Panc1 (cell line): Measurements from ENCODE around the gene OR7A5. TPM values are rescaled to one million over a fixed set of nuclear protein-coding genes. Genes with fewer than 3 reads are reported as not detected.

Experiments
- ATAC-seq: fragments of 200-7000 bp; cut with Tn5 transposase; 2 replicates; pipeline ENCODE4 v1.9.1; 2020; ENCODE audit warnings: mild to moderate bottlenecking, moderate library complexity
- BruUV-seq: library from RNA; stranded (reverse); fragments of 400-500 nt; replicated peaks from 2 replicates; lab custom pipeline; 2021; lab: Mats Ljungman, UMichigan
- CTCF ChIA-PET: fragments of 300-600 bp; sonication (Branson Sonifier 250); formaldehyde crosslinking; loops from one replicate; lab custom pipeline; 2022; ENCODE audit warnings: antibody characterized with exemption; lab: Charles Lee
- POLR2A ChIA-PET: fragments of 300-600 bp; sonication (Branson Sonifier 250); formaldehyde crosslinking; loops from one replicate; lab custom pipeline; 2022; ENCODE audit warnings: antibody characterized with exemption; lab: Charles Lee
- DNase-seq: peaks from one replicate; pipeline ENCODE4 v3.0.0-alpha.2; 2010; ENCODE audit warnings: low read depth, low spot score
- H3K27ac ChIP-seq: 2 replicates; pipeline ENCODE4 v1.5.1; 2011; ENCODE audit warnings: mild to moderate bottlenecking, low read length, inconsistent platforms
- H3K27me3 ChIP-seq: fragments of 200-500 bp; sonication (Bioruptor generic); 2 replicates; pipeline ENCODE4 v1.6.0; 2014; ENCODE audit warnings: low read length, inconsistent platforms; ENCODE audit not compliant: control insufficient read depth, insufficient read depth
- H3K36me3 ChIP-seq: fragments of 200-500 bp; sonication (Bioruptor generic); 2 replicates; pipeline ENCODE4 v1.5.1; 2014; ENCODE audit warnings: inconsistent platforms, mild to moderate bottlenecking, low read length, moderate library complexity; ENCODE audit not compliant: control insufficient read depth, insufficient read depth
- H3K4me1 ChIP-seq: 2 replicates; pipeline ENCODE4 v1.5.1; 2011; ENCODE audit warnings: inconsistent platforms, mild to moderate bottlenecking, low read length, moderate library complexity; ENCODE audit not compliant: control insufficient read depth, insufficient read depth
- H3K4me3 ChIP-seq, 2 experiments: 2 replicates each; pipeline ENCODE4 v1.5.1; 2011 to 2012; ENCODE audit warnings: low read depth in 2 of 2, low read length in 2 of 2, mild to moderate bottlenecking in 2 of 2, inconsistent platforms in 1 of 2, moderate library complexity in 1 of 2
- H3K9me3 ChIP-seq: fragments of 200-500 bp; sonication (Bioruptor generic); 2 replicates; pipeline ENCODE4 v1.5.1; 2014; ENCODE audit warnings: low read depth, mild to moderate bottlenecking, inconsistent platforms, low read length, moderate library complexity; ENCODE audit not compliant: control insufficient read depth, insufficient read depth
- CTCF ChIP-seq: fragments of 450-650 bp; IDR thresholded peaks from 2 replicates; pipeline ENCODE4 v1.5.1; 2017; ENCODE audit warnings: mild to moderate bottlenecking
- POLR2AphosphoS5 ChIP-seq: IDR thresholded peaks from 2 replicates; pipeline ENCODE4 v1.6.1; 2012; ENCODE audit warnings: mild to moderate bottlenecking, low read depth, low read length, moderate library complexity
- REST ChIP-seq, 2 experiments: IDR thresholded peaks; 2 replicates each; pipeline ENCODE4 v1.6.1; 2011 to 2012; ENCODE audit warnings: low read depth in 2 of 2, control low read depth in 1 of 2, low read length in 1 of 2, mild to moderate bottlenecking in 1 of 2, moderate library complexity in 1 of 2; ENCODE audit not compliant: insufficient read depth in 1 of 2
- SIN3A ChIP-seq: IDR thresholded peaks from 2 replicates; pipeline ENCODE4 v1.6.1; 2012; ENCODE audit warnings: low read depth, mild to moderate bottlenecking, low read length, moderate library complexity, borderline replicate concordance; ENCODE audit not compliant: insufficient read depth
- TCF7L2 ChIP-seq: IDR thresholded peaks from 2 replicates; pipeline ENCODE4 v1.6.1; 2011; ENCODE audit warnings: mild to moderate bottlenecking, low read depth, low read length, inconsistent platforms
- in situ Hi-C: cut with HindIII; loops from 2 replicates; pipeline ENCODE4 v1.10.0; 2016; ENCODE audit warnings: low sequenced_read_pairs, low pct_unique_long_range_greater_than_20kb
- intact Hi-C: fragments of 100-400 bp; cut with micrococcal nuclease; formaldehyde crosslinking; loops from one replicate; pipeline ENCODE4 v1.10.0; 2022; ENCODE audit not compliant: unreplicated experiment
- total RNA-seq: library from RNA; stranded (reverse); gene quantifications from one replicate; pipeline ENCODE4 v1.2.1, GENCODE V29; 2021; ENCODE audit not compliant: unreplicated experiment

OR7A5 gene
- total RNA-seq, 1 experiment from 2014 or later: not detected

GRCh38 chr19:14837391-14837790 lies 2.4 kb upstream of the OR7A5 start:
- DNase-seq: no peak
- ATAC-seq: no peak
- BruUV-seq: no TSS peak
- no peak overlapping the region for H3K27ac ChIP-seq
- H3K27me3 ChIP-seq: peaks cover 2% of the 10 kb centered on the region; the same call in 1 of the 2 replicates
- H3K36me3 ChIP-seq: no peaks in the 10 kb centered on the region
- ChIA-PET POLR2A (no interaction called here), CTCF (no interaction called here)
- intact Hi-C loops (no loop called here), in situ Hi-C loops (no loop called here)
- no peaks in the 10 kb centered on the region for H3K4me1 ChIP-seq
- no peak overlapping the region for H3K4me3 ChIP-seq
- no peak for TF ChIP-seq TCF7L2
- TF ChIP-seq POLR2AphosphoS5: no peak
- no peak for TF ChIP-seq SIN3A
- no peak for TF ChIP-seq REST (IDR thresholded peaks at IDR 0.05; ENCODE audit: insufficient read depth in 1 of 2, low read depth in 2 of 2, low read length in 1 of 2)
- TF ChIP-seq CTCF: no peak
- H3K9me3 ChIP-seq: no peaks in the 10 kb centered on the region

GRCh38 chr19:14830702-14831101 lies 4.3 kb downstream of the OR7A5 start:
- intact Hi-C loops: no loop called here
- H3K27me3 ChIP-seq: peaks cover 7% of the 10 kb centered on the region
- TF ChIP-seq TCF7L2 (no peak), CTCF (no peak), REST (IDR thresholded peaks at IDR 0.05; ENCODE audit: insufficient read depth in 1 of 2, low read depth in 2 of 2, low read length in 1 of 2) (no peak), POLR2AphosphoS5 (no peak)
- ATAC-seq (no peak), DNase-seq (no peak)
- no peaks in the 10 kb centered on the region for H3K9me3 ChIP-seq
- in situ Hi-C loops: no loop called here
- no TSS peak for BruUV-seq
- H3K36me3 ChIP-seq: no peaks in the 10 kb centered on the region
- H3K27ac ChIP-seq: no peak overlapping the region
- H3K4me1 ChIP-seq: no peaks in the 10 kb centered on the region
- no peak overlapping the region for H3K4me3 ChIP-seq
- ChIA-PET POLR2A (no interaction called here), CTCF (no interaction called here)
